ENCODE measurements around the gene RGS10.
"Not testable (repeated sequence)": the region's sequence is repeated elsewhere in the genome, so short reads cannot be mapped to it uniquely, and the experiment has no call there.

The RGS10 gene

GRCh38 chr10:119466076-119466475, 76.4 kb downstream of the RGS10 start:
- no peak for DNase-seq

- DNase-seq = no peak
These were observed 77.4 kb downstream of the RGS10 start for GRCh38 chr10:119465085-119465484.

- not testable (repeated sequence) for DNase-seq
These were observed 79.3 kb downstream of the RGS10 start for GRCh38 chr10:119463195-119463594.

- DNase-seq = no peak
These were observed 79.7 kb downstream of the RGS10 start for GRCh38 chr10:119462773-119463172.

- no peak for DNase-seq
These were observed 80.6 kb downstream of the RGS10 start for GRCh38 chr10:119461923-119462322.

GRCh38 chr10:119461380-119461779, 81.1 kb downstream of the RGS10 start:
- DNase-seq = no peak

- DNase-seq = no peak
These were observed 81.9 kb downstream of the RGS10 start for GRCh38 chr10:119460369-119461195.

GRCh38 chr10:119459681-119460340, 82.7 kb downstream of the RGS10 start:
- no peak for DNase-seq

- no peak for DNase-seq
These were observed 84.4 kb downstream of the RGS10 start for GRCh38 chr10:119457966-119458766.

GRCh38 chr10:119456435-119456810, 86.1 kb downstream of the RGS10 start:
- DNase-seq = no peak

- DNase-seq = no peak
These were observed 86.7 kb downstream of the RGS10 start for GRCh38 chr10:119455609-119456434.

- no peak for DNase-seq
These were observed 87.5 kb downstream of the RGS10 start for GRCh38 chr10:119454990-119455389.

GRCh38 chr10:119454316-119454715, 88.2 kb downstream of the RGS10 start:
- DNase-seq = no peak

- no peak for DNase-seq
These were observed 89.2 kb downstream of the RGS10 start for GRCh38 chr10:119453313-119453712.

- no peak for DNase-seq
These were observed 90.1 kb downstream of the RGS10 start for GRCh38 chr10:119452396-119452795.

GRCh38 chr10:119451300-119451896, 91.1 kb downstream of the RGS10 start:
- no peak for DNase-seq

- DNase-seq = no peak
These were observed 91.8 kb downstream of the RGS10 start for GRCh38 chr10:119450606-119451299.
